NCI-H1694 (cell line): ENCODE measurements around the gene KCNAB1.

Experiments used
- DNase-seq: peaks from one replicate; lab custom pipeline; 2025; lab: John Stamatoyannopoulos, UW

KCNAB1 gene

GRCh38 chr3:156371701-156372100 lies 251.3 kb downstream of the KCNAB1 start:
- no peak for DNase-seq

DNA sequence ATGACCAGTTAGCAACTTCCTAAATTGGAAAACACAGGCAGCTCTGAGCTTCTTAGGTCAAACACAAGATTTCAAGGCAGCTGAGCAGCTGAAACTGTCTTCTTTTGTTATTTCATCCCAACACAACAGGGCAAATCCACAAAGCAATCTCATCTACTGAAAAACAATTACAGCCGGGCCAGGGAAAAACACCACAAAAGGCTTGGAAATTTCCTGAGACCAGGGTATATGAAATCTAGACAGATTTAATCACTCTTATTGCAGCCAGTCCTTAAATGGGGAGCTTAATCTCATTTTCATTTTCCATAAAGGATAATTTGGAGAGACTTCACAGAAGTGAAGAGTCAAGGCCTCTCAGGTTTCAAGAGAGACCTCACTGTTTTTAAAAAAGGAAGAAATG lies 252.7 kb downstream of the KCNAB1 start:
- DNase-seq = no peak

- no peak for DNase-seq
These were observed 253.3 kb downstream of the KCNAB1 start for GRCh38 chr3:156373654-156374053.

GRCh38 chr3:156376199-156376598 lies 255.8 kb downstream of the KCNAB1 start:
- DNase-seq = no peak

DNA sequence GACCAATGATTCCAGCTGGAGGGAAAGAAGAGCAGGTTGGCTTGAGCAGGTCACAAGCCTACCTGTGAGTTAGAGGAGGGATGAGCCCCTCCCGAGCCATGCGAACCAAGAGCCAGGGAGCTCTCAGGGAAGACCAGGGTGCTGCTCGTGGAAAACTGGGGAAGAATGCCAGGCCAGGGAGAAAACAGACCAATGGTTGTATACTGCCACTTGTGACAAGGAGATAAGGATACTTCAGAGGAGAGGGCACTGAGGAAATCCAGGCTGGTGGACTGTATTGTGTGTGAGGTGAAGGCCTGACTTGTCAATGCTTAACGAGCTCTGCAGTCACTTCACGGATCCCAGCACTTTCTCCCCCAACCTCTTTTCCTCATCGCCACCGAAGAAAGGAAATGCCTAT lies 256.9 kb downstream of the KCNAB1 start:
- no peak for DNase-seq

DNA sequence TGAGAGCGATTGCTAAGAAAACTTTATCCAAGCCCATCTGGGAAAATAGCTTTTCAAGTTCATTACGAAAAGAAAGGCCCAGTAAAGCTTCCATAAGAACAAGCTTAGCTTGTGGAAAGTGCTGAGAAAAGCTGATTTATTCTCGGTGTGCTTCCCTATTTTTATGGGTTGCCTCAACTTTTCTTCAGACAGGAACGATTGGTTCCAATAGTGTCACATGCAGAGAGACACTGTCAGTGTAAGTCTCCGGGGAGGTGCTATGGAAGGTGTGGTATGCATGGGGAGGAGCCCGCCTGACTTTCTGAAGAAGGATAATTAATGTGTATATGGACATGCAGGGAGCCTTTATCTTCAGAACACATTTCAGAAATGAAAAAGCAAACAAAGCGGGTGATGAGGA lies 257.3 kb downstream of the KCNAB1 start:
- no peak for DNase-seq

GRCh38 chr3:156378871-156379270 lies 258.5 kb downstream of the KCNAB1 start:
- DNase-seq = no peak

- no peak for DNase-seq
These were observed 258.9 kb downstream of the KCNAB1 start for GRCh38 chr3:156379327-156379726.

DNA sequence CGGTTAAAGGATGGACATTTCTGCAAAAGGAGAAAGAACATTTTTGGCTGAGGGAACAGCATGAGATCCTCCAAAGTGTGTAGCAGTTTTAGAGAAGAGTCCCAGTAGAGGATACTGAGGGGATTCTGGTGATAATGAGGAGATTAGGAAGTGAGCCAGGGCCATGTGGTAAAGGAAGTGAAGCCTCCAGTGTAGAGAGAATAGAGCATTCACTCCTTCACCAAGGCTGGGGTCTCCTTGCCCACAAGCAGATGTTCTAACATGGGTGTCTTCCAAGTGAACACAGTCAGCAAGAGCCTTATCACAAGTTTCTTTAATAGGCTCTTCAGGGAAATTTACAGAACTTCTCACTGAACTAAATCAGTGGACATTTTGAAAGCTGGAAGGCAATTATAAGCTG lies 260.9 kb downstream of the KCNAB1 start:
- no peak for DNase-seq

DNA sequence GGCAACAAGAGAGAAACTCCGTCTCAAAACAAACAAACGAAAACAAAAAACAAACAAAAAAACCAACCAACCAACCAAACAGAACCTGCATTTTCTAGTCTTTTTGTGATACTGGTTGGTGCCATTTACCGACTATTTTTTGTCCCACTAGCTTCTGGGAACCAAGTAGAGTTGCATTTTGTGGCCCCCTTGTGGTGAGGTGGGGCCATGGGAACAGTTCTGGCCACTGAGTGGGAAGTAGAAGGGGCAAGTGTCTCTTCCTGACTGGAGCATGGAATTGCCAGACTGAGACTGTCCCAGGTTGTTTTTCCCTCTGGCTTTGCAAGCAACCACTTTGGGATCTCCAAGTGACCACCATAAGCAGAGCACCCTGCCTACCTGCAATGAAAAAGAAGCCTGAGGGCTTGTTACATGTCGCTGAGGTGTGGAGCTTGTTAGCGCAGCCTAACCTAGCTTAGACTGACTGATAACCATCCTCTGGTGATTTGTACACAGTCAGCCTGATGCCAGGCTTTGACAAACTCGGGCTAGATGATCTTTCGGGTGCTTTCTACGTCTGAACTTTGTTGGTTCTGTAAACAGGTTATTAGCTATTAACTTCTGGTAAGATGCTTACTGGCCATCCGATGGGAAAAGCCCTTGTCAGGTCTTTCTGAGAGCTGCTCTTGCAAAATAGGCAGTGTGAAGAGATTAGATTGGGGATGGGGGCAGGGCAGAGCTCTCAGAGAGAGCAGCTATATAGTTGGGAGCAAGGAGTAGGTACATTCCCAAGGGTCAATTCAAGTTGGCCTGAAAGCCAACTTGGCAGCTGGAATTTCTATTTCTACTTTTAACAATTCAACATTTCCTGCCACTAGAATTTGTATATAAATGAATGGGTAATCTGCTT lies 262.3 kb downstream of the KCNAB1 start:
- peak; percentile 5 for DNase-seq

GRCh38 chr3:156383441-156384025 lies 263.2 kb downstream of the KCNAB1 start:
- DNase-seq = peak; percentile 64

DNA sequence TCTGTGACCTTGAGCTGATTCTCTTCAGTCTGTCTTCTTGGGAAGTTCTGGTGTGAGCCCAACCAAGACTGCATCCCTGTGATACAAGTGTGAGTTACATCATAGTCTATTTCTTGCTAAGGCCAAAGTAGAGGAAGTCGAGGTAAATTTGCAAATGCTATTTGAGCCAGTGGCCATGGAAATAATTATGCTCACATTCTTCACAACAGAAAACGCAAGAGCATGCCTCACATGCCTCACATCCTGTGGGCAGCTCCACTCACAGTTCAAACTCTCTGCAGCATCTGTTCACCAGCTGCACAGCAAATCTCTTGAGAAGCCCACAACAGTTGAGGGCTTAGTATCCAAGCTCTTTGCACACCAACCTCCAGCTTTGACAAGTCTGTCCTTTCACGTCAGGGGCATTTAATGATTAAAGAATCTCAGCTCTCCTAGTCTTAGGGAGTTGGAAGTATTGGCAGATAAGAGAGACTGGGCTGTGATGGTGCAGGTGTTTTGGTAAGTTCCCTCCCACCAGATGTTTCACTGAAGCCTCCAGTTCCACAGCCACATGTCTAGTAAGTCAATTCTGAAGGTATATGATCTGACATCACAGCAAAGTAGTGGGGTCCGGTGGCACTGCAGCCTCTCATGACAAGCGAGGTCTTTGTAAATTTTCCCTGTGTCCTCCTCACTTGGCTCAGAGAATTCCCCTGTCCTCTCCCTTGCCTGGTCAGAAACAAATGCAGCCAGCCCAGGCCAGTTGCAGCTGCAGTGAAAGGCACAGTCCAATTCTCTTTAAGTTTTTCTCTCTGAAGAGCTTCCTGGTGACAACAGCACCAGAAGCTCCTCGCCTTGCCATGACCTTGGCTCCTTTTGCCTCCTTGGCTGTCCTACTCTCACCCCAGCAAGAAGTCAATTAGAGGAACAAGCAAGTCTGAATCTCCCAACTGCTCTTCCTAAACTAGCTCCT lies 268.4 kb downstream of the KCNAB1 start:
- DNase-seq = peak; percentile 27

DNA sequence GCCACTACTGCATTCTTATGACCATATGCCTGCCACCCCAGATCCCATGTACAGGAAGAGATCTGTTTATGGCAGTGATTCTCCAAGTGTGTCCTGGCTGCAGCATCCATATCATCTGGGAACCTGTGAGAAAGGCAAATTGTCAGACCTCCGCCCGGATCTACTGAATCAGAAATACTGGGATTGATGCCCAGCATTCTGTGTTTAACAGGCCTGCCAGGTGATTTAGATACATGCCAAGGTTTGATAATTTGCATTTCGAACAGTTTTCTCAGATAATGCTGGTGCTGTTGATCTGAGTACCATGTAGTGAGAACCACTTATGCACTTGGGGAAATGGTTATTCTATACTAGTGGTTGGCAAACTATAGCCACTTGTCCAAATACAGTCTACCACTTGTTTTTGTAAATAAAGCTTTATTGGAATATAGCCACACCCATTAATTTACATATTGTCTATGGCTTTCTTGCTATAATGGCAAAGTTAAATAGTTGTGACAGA lies 269.1 kb downstream of the KCNAB1 start:
- peak; percentile 78 for DNase-seq

- DNase-seq = no peak
These were observed 270.5 kb downstream of the KCNAB1 start for GRCh38 chr3:156390846-156391245.

DNA sequence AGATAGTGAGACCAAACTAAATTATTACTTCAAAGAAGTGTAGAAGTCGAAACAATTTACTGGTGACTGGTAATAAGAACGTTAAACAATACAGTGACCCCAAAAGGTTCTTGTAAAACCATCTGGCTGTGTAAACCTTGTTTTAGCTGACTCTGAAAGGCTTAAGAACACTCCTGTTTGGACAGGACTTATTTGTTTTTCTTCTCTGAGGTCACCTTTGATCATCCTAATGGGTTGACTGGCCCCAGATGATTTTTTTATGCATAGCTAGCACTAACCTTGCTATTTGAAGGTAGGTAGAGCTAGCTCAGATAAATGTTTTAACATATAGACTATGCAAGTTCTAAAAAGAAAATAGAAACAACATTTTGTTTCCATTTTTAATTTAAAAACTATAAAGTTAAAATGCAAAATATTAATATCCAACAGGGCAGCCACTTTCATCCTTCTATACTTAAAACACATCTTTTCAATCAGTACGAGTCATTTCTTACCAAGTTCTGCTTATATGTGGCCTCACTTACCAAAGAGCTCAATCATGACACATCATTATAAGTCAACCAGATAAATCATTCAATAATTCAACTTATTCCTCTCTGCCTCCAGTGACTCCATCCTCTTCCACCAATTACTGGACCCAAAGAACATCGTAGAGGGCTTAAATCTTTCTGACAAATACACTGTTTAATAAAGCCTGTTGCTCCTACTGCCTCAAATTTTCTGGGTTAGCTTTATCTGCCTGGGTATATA lies 275.8 kb downstream of the KCNAB1 start:
- DNase-seq = no peak

GRCh38 chr3:156396851-156397250 lies 276.5 kb downstream of the KCNAB1 start:
- DNase-seq = peak; percentile 5

GRCh38 chr3:156397534-156397933 lies 277.2 kb downstream of the KCNAB1 start:
- no peak for DNase-seq

GRCh38 chr3:156400062-156400461 lies 279.7 kb downstream of the KCNAB1 start:
- DNase-seq = no peak

DNA sequence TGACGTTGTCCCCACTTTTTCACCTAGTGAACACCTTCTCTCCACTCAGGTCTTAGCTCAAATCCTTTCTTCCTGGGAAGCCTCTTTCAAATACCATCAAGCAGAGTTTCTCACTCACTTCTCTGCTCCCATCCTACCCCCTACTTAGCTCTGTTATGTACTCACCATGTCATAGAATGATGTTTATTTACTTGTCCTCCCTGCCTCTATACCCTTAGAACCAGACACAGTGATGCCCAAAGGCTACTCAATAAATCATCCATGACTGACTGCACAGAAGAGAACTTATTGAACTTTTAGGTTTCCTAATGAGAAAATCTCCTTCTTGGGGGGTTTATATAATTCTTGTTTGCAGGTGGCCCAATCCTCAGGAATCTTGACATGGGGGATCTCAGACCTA lies 280.4 kb downstream of the KCNAB1 start:
- no peak for DNase-seq

- no peak for DNase-seq
These were observed 283.8 kb downstream of the KCNAB1 start for GRCh38 chr3:156404217-156404616.

GRCh38 chr3:156406393-156406792 lies 286.0 kb downstream of the KCNAB1 start:
- DNase-seq = no peak
